Fibroblast of gingiva (primary cell): ENCODE results near the gene NAB2.
"Not testable (repeated sequence)": the region's sequence is repeated elsewhere in the genome, so short reads cannot be mapped to it uniquely, and the experiment has no call there.

Experiments used
- DNase-seq: peaks from one replicate; pipeline ENCODE4 v3.0.0-alpha.2; 2011; ENCODE audit warnings: low read depth

The NAB2 gene

GRCh38 chr12:57110104-57111030 lies 21.5 kb downstream of the NAB2 start:
- no peak for DNase-seq

- DNase-seq, result peak; percentile 90
These were observed 22.3 kb downstream of the NAB2 start, which contains the start of gene STAT6 for GRCh38 chr12:57111031-57111734. STAT6 (minus strand) TSS chr12:57111362; CDS start chr12:57108278, 3,084 bp downstream.

- DNase-seq, result no peak
These were observed 23.8 kb downstream of the NAB2 start for GRCh38 chr12:57112492-57113294.

GRCh38 chr12:57116580-57117281 lies 27.8 kb downstream of the NAB2 start:
- DNase-seq, result no peak

GRCh38 chr12:57118711-57119271 lies 29.9 kb downstream of the NAB2 start:
- DNase-seq, result peak; percentile 34

GRCh38 chr12:57119294-57120085 lies 30.6 kb downstream of the NAB2 start:
- DNase-seq, result no peak

- not testable (repeated sequence) for DNase-seq
These were observed 31.8 kb downstream of the NAB2 start for GRCh38 chr12:57120718-57121117.

GRCh38 chr12:57123813-57124212 lies 34.9 kb downstream of the NAB2 start:
- no peak for DNase-seq

GRCh38 chr12:57124261-57124877 lies 35.5 kb downstream of the NAB2 start:
- DNase-seq, result peak; percentile 66

GRCh38 chr12:57126061-57126460 lies 37.1 kb downstream of the NAB2 start:
- no peak for DNase-seq

- no peak for DNase-seq
These were observed 37.6 kb downstream of the NAB2 start for GRCh38 chr12:57126561-57126960.

GRCh38 chr12:57127101-57127725 lies 38.3 kb downstream of the NAB2 start:
- no peak for DNase-seq

GRCh38 chr12:57127726-57128518 lies 39.0 kb downstream of the NAB2 start, which contains the start of gene LRP1:
LRP1 (plus strand) TSS chr12:57128483; CDS start chr12:57128965, 482 bp downstream.
- DNase-seq, result peak; percentile 97

GRCh38 chr12:57128519-57129247 lies 39.8 kb downstream of the NAB2 start:
- no peak for DNase-seq

- peak; percentile 51 for DNase-seq
These were observed 40.5 kb downstream of the NAB2 start for GRCh38 chr12:57129321-57129842.

GRCh38 chr12:57129889-57130288 lies 41.0 kb downstream of the NAB2 start:
- DNase-seq, result peak; percentile 88

- DNase-seq, result no peak
These were observed 42.0 kb downstream of the NAB2 start for GRCh38 chr12:57130941-57131340.
